Neural progenitor cell (in vitro differentiated cells): ENCODE measurements around the gene SLC47A2.

Experiments
- CTCF ChIP-seq: fragments of 200-600 bp; sonication (generic); IDR thresholded peaks from 2 replicates; pipeline ENCODE4 v1.5.1; 2017; ENCODE audit warnings: antibody characterized with exemption, mild to moderate bottlenecking
- EZH2phosphoT487 ChIP-seq: fragments of 200-600 bp; sonication (generic); IDR thresholded peaks from 2 replicates; pipeline ENCODE4 v1.6.1; 2017; ENCODE audit warnings: antibody characterized with exemption

GRCh38 chr17:19656336-19656735 lies 60.0 kb downstream of the SLC47A2 start:
- TF ChIP-seq EZH2phosphoT487 (no peak), CTCF (no peak)
